H9 (cell line): ENCODE measurements around the gene PITRM1. TPM values are rescaled to one million over a fixed set of nuclear protein-coding genes. Genes with fewer than 3 reads are reported as not detected.

Experiments used
- DNase-seq: peaks from one replicate; pipeline ENCODE4 v3.0.0-alpha.2; 2017
- H2AFZ ChIP-seq: one replicate; pipeline ENCODE4 v1.6.1; 2013; ENCODE audit warnings: mild to moderate bottlenecking, low read length, control low read depth, moderate library complexity
- H2AK5ac ChIP-seq: 2 replicates; pipeline ENCODE4 v1.6.1; 2013; ENCODE audit warnings: low read length, control low read depth, mixed read lengths; ENCODE audit not compliant: insufficient read length
- H2BK120ac ChIP-seq: one replicate; pipeline ENCODE4 v1.6.1; 2013; ENCODE audit warnings: low read depth, mild to moderate bottlenecking, low read length, control low read depth, inconsistent platforms; ENCODE audit not compliant: poor library complexity, severe bottlenecking
- H2BK12ac ChIP-seq: 2 replicates; pipeline ENCODE4 v1.6.1; 2013; ENCODE audit warnings: low read length, control low read depth, mixed read lengths, low read depth; ENCODE audit not compliant: insufficient read length
- H2BK15ac ChIP-seq: 2 replicates; pipeline ENCODE4 v1.6.1; 2013; ENCODE audit warnings: low read depth, low read length, control low read depth
- H2BK20ac ChIP-seq: one replicate; pipeline ENCODE4 v1.6.1; 2013; ENCODE audit warnings: low read depth, mild to moderate bottlenecking, low read length, control low read depth, inconsistent platforms; ENCODE audit not compliant: poor library complexity, severe bottlenecking
- H2BK5ac ChIP-seq: 2 replicates; pipeline ENCODE4 v1.6.1; 2013; ENCODE audit warnings: low read length, control low read depth, mixed read lengths; ENCODE audit not compliant: insufficient read length
- H3K14ac ChIP-seq: 2 replicates; pipeline ENCODE4 v1.6.1; 2013; ENCODE audit warnings: low read length, control low read depth; ENCODE audit not compliant: insufficient read depth
- H3K18ac ChIP-seq: 2 replicates; pipeline ENCODE4 v1.6.1; 2013; ENCODE audit warnings: low read depth, mild to moderate bottlenecking, mixed read lengths, low read length, control low read depth; ENCODE audit not compliant: insufficient read length
- H3K23ac ChIP-seq: 2 replicates; pipeline ENCODE4 v1.6.1; 2013; ENCODE audit warnings: low read length, control low read depth, mixed read lengths, low read depth; ENCODE audit not compliant: insufficient read length
- H3K23me2 ChIP-seq: 2 replicates; pipeline ENCODE4 v1.6.1; 2013; ENCODE audit warnings: low read depth, mild to moderate bottlenecking, mixed read lengths, low read length, control low read depth; ENCODE audit not compliant: insufficient read length, poor library complexity, severe bottlenecking
- H3K27ac ChIP-seq: 2 replicates; pipeline ENCODE4 v1.5.1; 2013; ENCODE audit warnings: low read length, control low read depth, mixed read lengths, low read depth; ENCODE audit not compliant: insufficient read length
- H3K27me3 ChIP-seq: 2 replicates; pipeline ENCODE4 v1.6.1; 2013; ENCODE audit warnings: low read length, control low read depth, inconsistent platforms; ENCODE audit not compliant: insufficient read depth
- H3K4ac ChIP-seq: 2 replicates; pipeline ENCODE4 v1.6.1; 2013; ENCODE audit warnings: low read depth, mild to moderate bottlenecking, control low read depth, inconsistent platforms, low read length, moderate library complexity
- H3K4me1 ChIP-seq: 2 replicates; pipeline ENCODE4 v1.6.1; 2013; ENCODE audit warnings: low read length, control low read depth, inconsistent platforms; ENCODE audit not compliant: insufficient read depth
- H3K4me2 ChIP-seq: 2 replicates; pipeline ENCODE4 v1.6.1; 2013; ENCODE audit warnings: low read length, control low read depth, mixed read lengths; ENCODE audit not compliant: insufficient read length, insufficient read depth
- H3K56ac ChIP-seq: 2 replicates; pipeline ENCODE4 v1.6.1; 2013; ENCODE audit warnings: low read depth, mild to moderate bottlenecking, mixed read lengths, low read length, control low read depth; ENCODE audit not compliant: insufficient read length
- H3K79me1 ChIP-seq: 2 replicates; pipeline ENCODE4 v1.6.1; 2013; ENCODE audit warnings: low read depth, mild to moderate bottlenecking, moderate library complexity, low read length, control low read depth, inconsistent platforms; ENCODE audit not compliant: insufficient read depth, poor library complexity, severe bottlenecking
- H3K79me2 ChIP-seq: 2 replicates; pipeline ENCODE4 v1.6.1; 2013; ENCODE audit warnings: low read length, control low read depth, inconsistent platforms; ENCODE audit not compliant: insufficient read depth
- H3K9ac ChIP-seq: 2 replicates; pipeline ENCODE4 v1.6.1; 2013; ENCODE audit warnings: low read length, control low read depth, mixed read lengths; ENCODE audit not compliant: insufficient read length; ENCODE audit errors: extremely low read depth
- H3K9me3 ChIP-seq: one replicate; pipeline ENCODE4 v1.6.1; 2013; ENCODE audit warnings: low read depth, low read length, inconsistent platforms; ENCODE audit not compliant: control insufficient read depth
- H3T11ph ChIP-seq: one replicate; pipeline ENCODE4 v1.6.1; 2013; ENCODE audit warnings: mild to moderate bottlenecking, low read length, control low read depth, inconsistent platforms
- H4K20me1 ChIP-seq: one replicate; pipeline ENCODE4 v1.6.1; 2013; ENCODE audit not compliant: control insufficient read depth, insufficient read length, insufficient read depth
- H4K5ac ChIP-seq: 2 replicates; pipeline ENCODE4 v1.6.1; 2013; ENCODE audit warnings: low read depth, mild to moderate bottlenecking, mixed read lengths, low read length, control low read depth; ENCODE audit not compliant: insufficient read length
- H4K8ac ChIP-seq: replicated peaks from 2 replicates; pipeline ENCODE4 v1.6.1; 2013; ENCODE audit warnings: low read length, control low read depth, mixed read lengths, low read depth; ENCODE audit not compliant: insufficient read length
- H4K91ac ChIP-seq: 2 replicates; pipeline ENCODE4 v1.6.1; 2013; ENCODE audit warnings: low read depth, mild to moderate bottlenecking, moderate library complexity, mixed read lengths, low read length, control low read depth; ENCODE audit not compliant: insufficient read length
- H3K27ac Mint-ChIP-seq, 3 experiments: 2 replicates in 2 of 3; 3 replicates in 1 of 3; pipeline ENCODE4 v1.8.0; 2020 to 2021; ENCODE audit warnings: mixed read lengths in 3 of 3, mild to moderate bottlenecking in 1 of 3, moderate library complexity in 1 of 3
- H3K27me3 Mint-ChIP-seq: 2 replicates; pipeline ENCODE4 v1.8.0; 2021; ENCODE audit warnings: low read depth, mild to moderate bottlenecking, moderate library complexity, mixed read lengths
- H3K36me3 Mint-ChIP-seq, 3 experiments: 2 replicates in 2 of 3; 3 replicates in 1 of 3; pipeline ENCODE4 v1.8.0; 2020 to 2021; ENCODE audit warnings: low read depth in 3 of 3, mixed read lengths in 3 of 3; ENCODE audit not compliant: insufficient read depth in 1 of 3
- H3K4me1 Mint-ChIP-seq, 2 experiments: 2 replicates each; pipeline ENCODE4 v1.8.0; 2020; ENCODE audit warnings: mixed read lengths in 2 of 2
- H3K4me3 Mint-ChIP-seq, 2 experiments: 2 replicates in 1 of 2; 3 replicates in 1 of 2; pipeline ENCODE4 v1.8.0; 2020 to 2021; ENCODE audit warnings: mild to moderate bottlenecking in 2 of 2, mixed read lengths in 2 of 2, moderate library complexity in 1 of 2
- H3K9me3 Mint-ChIP-seq, 2 experiments: 2 replicates in 1 of 2; 3 replicates in 1 of 2; pipeline ENCODE4 v1.8.0; 2020; ENCODE audit warnings: mild to moderate bottlenecking in 2 of 2, mixed read lengths in 2 of 2, moderate library complexity in 1 of 2
- WGBS: extraction: QIAGEN DNeasy Blood & Tissue Kit; methylation state at CpG from one replicate; pipeline ENCODE4 v1.1.7; 2013; ENCODE audit warnings: missing lambda C conversion rate, low lambda C conversion rate, mixed read lengths; ENCODE audit not compliant: insufficient read length; ENCODE audit errors: extremely low coverage; 5-methylcytosine and 5-hydroxymethylcytosine counted together
- total RNA-seq: library from RNA; stranded (reverse); gene quantifications from 2 replicates; pipeline ENCODE4 v1.2.1, GENCODE V29; 2021
- TF ChIP-seq, protein P1 (sequence below): fragments of 200-600 bp; sonication (generic); conservative IDR thresholded peaks from 3 replicates; pipeline ENCODE4 v1.8.0; 2021; ENCODE audit warnings: antibody characterized with exemption, mild to moderate bottlenecking

The PITRM1 gene
- total RNA-seq, 1 experiment from 2014 or later, result 27.8 TPM

- Histone ChIP-seq H3K4me2 (no peak overlapping the region), H4K91ac (no peak overlapping the region), H3K27me3 (no peaks in the 10 kb centered on the region), H3K23me2 (no peaks in the 10 kb centered on the region), H3T11ph (no peak overlapping the region), H3K9ac (no peak overlapping the region), H3K79me1 (no peaks in the 10 kb centered on the region), H3K18ac (no peak overlapping the region), H2BK12ac (no peak overlapping the region), H2BK15ac (no peak overlapping the region), H2BK20ac (no peak overlapping the region), H4K8ac (no peak overlapping the region), H3K23ac (no peak overlapping the region), H4K5ac (no peak overlapping the region), H2AFZ (no peak overlapping the region), H3K27ac (no peak overlapping the region), H3K79me2 (no peaks in the 10 kb centered on the region), H2BK120ac (no peak overlapping the region), H4K20me1 (no peaks in the 10 kb centered on the region), H3K14ac (no peak overlapping the region), H3K4me1 (no peaks in the 10 kb centered on the region; the same call in 1 of the 2 replicates), H2AK5ac (no peak overlapping the region), H3K9me3 (no peaks in the 10 kb centered on the region), H3K56ac (no peak overlapping the region), H3K4ac (no peak overlapping the region), H2BK5ac (no peak overlapping the region)
- no peak for DNase-seq
- no peaks in the 10 kb centered on the region for H3K9me3 Mint-ChIP-seq
- H3K27me3 Mint-ChIP-seq, result no peaks in the 10 kb centered on the region; the same call in 1 of the 2 replicates
- peaks cover 55 to 83% (median 82%) of the 10 kb centered on the region in 3 experiments for H3K36me3 Mint-ChIP-seq
- no peak overlapping the region for H3K4me3 Mint-ChIP-seq
- TF ChIP-seq, protein P1, sequence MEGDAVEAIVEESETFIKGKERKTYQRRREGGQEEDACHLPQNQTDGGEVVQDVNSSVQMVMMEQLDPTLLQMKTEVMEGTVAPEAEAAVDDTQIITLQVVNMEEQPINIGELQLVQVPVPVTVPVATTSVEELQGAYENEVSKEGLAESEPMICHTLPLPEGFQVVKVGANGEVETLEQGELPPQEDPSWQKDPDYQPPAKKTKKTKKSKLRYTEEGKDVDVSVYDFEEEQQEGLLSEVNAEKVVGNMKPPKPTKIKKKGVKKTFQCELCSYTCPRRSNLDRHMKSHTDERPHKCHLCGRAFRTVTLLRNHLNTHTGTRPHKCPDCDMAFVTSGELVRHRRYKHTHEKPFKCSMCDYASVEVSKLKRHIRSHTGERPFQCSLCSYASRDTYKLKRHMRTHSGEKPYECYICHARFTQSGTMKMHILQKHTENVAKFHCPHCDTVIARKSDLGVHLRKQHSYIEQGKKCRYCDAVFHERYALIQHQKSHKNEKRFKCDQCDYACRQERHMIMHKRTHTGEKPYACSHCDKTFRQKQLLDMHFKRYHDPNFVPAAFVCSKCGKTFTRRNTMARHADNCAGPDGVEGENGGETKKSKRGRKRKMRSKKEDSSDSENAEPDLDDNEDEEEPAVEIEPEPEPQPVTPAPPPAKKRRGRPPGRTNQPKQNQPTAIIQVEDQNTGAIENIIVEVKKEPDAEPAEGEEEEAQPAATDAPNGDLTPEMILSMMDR, result no peak
- peaks cover 7 to 13% of the 10 kb centered on the region in 2 experiments for H3K4me1 Mint-ChIP-seq
- H3K27ac Mint-ChIP-seq, result peak overlapping the region in 1 of 3 experiments; percentile 53; a peak in 1 of 7 replicates
- no CpG with 5 or more reads among the region's 20 CpGs for WGBS
Measured at GRCh38 chr10:3105166-3105565, 67.4 kb downstream of the PITRM1 start.
